ENCODE results near the gene MDFIC2. TPM values are rescaled to one million over a fixed set of nuclear protein-coding genes. Genes with fewer than 3 reads are reported as not detected.
"Not testable (repeated sequence)": the region's sequence is repeated elsewhere in the genome, so short reads cannot be mapped to it uniquely, and the experiment has no call there.

Gene MDFIC2
- polyA plus RNA-seq, 1 of the 3 experiments (the other 2 are of a cell fraction): not detected

- H3K27ac ChIP-seq (ENCODE audit: low read depth in 2 of 2, low read length in 1 of 2): no peak overlapping the region
- H3K9me3 ChIP-seq: no peaks in the 10 kb centered on the region
- no peaks in the 10 kb centered on the region for H3K27me3 ChIP-seq (ENCODE audit: insufficient read depth)
- no peaks in the 10 kb centered on the region for H3F3A ChIP-seq (replicated peaks; ENCODE audit: insufficient read depth)
- DNase-seq: no peak
- CTCF ChIA-PET: interaction anchor here (0.9 to 1.3 kb wide), 4 partner anchors 10 to 155 kb away, joined by 3 to 5 read pairs (median 4); no protein-coding TSS in a partner anchor
- POLR2A ChIA-PET: no interaction called here
- no peak overlapping the region for H3K9ac ChIP-seq
- H3K36me3 ChIP-seq (replicated peaks in 1 of 2; ENCODE audit: control insufficient read depth in 1 of 2, insufficient read depth in 2 of 2, low read length in 1 of 2): no peaks in the 10 kb centered on the region
- H2AFZ ChIP-seq (ENCODE audit: low read depth): no peak overlapping the region
- no peak overlapping the region for H3K4me2 ChIP-seq
- no peaks in the 10 kb centered on the region for H3K9me2 ChIP-seq
- no peaks in the 10 kb centered on the region for H4K20me1 ChIP-seq (ENCODE audit: insufficient read depth)
- TF ChIP-seq SIN3A (IDR thresholded peaks at IDR 0.05; ENCODE audit: borderline replicate concordance, low read depth, low read length) (no peak), POLR2AphosphoS5 (IDR thresholded peaks at IDR 0.05; ENCODE audit: low read depth, low read length) (no peak), MEF2A (IDR thresholded peaks at IDR 0.05; ENCODE audit: borderline replicate concordance, low read depth) (no peak), IRF3 (IDR thresholded peaks at IDR 0.05; ENCODE audit: low read depth, low read length) (no peak), USF2 (IDR thresholded peaks at IDR 0.05; ENCODE audit: borderline replicate concordance, low read depth, low read length) (no peak), CTCF (IDR thresholded peaks at IDR 0.05) (no peak), TCF12 (IDR thresholded peaks at IDR 0.05) (no peak), NRF1 (IDR thresholded peaks at IDR 0.05; ENCODE audit: low read depth, low read length) (no peak), FOXJ3 (CRISPR knock-in tag; IDR thresholded peaks at IDR 0.05) (no peak), MXI1 (IDR thresholded peaks at IDR 0.05; ENCODE audit: low read depth, low read length) (no peak), EZH2phosphoT487 (IDR thresholded peaks at IDR 0.05; ENCODE audit: borderline replicate concordance, low read depth) (no peak), NFIC (IDR thresholded peaks at IDR 0.05; ENCODE audit: borderline replicate concordance) (no peak), PBX3 (IDR thresholded peaks at IDR 0.05) (no peak), SMC3 (IDR thresholded peaks at IDR 0.05; ENCODE audit: low read depth, low read length) (no peak), EP300 (IDR thresholded peaks at IDR 0.05; ENCODE audit: borderline replicate concordance in 1 of 2, low read depth in 1 of 2, low read length in 1 of 2) (no peak), GATA2 (CRISPR knock-in tag; IDR thresholded peaks at IDR 0.05) (no peak)
- H3K4me3 ChIP-seq (ENCODE audit: low read depth in 2 of 2, low read length in 1 of 2): no peak overlapping the region
- 41% methylated on average over 3 of the region's 3 CpGs for WGBS (ENCODE audit: low lambda C conversion rate)
- H3K4me1 ChIP-seq (ENCODE audit: control insufficient read depth in 1 of 2, insufficient read depth in 2 of 2, low read depth in 1 of 2, low read length in 1 of 2): no peaks in the 10 kb centered on the region
- H3K79me2 ChIP-seq (ENCODE audit: insufficient read depth): no peaks in the 10 kb centered on the region
These were observed 94.0 kb downstream of the MDFIC2 start for GRCh38 chr3:70218471-70218870.

- H3K4me3 ChIP-seq (ENCODE audit: low read depth in 2 of 2, low read length in 1 of 2); POLR2A ChIA-PET; H3K4me2 ChIP-seq; H3K9me2 ChIP-seq; H3K27me3 ChIP-seq (ENCODE audit: insufficient read depth); H3K9ac ChIP-seq; H3F3A ChIP-seq (replicated peaks; ENCODE audit: insufficient read depth); H3K4me1 ChIP-seq (ENCODE audit: control insufficient read depth in 1 of 2, insufficient read depth in 2 of 2, low read depth in 1 of 2, low read length in 1 of 2); H2AFZ ChIP-seq (ENCODE audit: low read depth); H4K20me1 ChIP-seq (ENCODE audit: insufficient read depth); H3K9me3 ChIP-seq; H3K27ac ChIP-seq (ENCODE audit: low read depth in 2 of 2, low read length in 1 of 2); H3K36me3 ChIP-seq (replicated peaks in 1 of 2; ENCODE audit: control insufficient read depth in 1 of 2, insufficient read depth in 2 of 2, low read length in 1 of 2); CTCF ChIA-PET; H3K79me2 ChIP-seq (ENCODE audit: insufficient read depth); DNase-seq: not testable (repeated sequence)
These were observed 101.2 kb downstream of the MDFIC2 start for GRCh38 chr3:70211274-70211673.

Measured in SK-N-SH (cell line).